Measurements from ENCODE around the gene RP9. TPM values are rescaled to one million over a fixed set of nuclear protein-coding genes. Genes with fewer than 3 reads are reported as not detected.
"Not testable (repeated sequence)": the region's sequence is repeated elsewhere in the genome, so short reads cannot be mapped to it uniquely, and the experiment has no call there.

The RP9 gene
- total and polyA plus RNA-seq, 2 of the 13 experiments (the other 11 are each of a cell fraction or from before 2014, with no cell fraction given), result 14.2 to 18.6 TPM

GRCh38 chr7:33100770-33101169, 8.4 kb downstream of the RP9 start:
- DNase-seq (ENCODE audit: low spot score), result no peak
- no peak overlapping the region for H3K4me2 ChIP-seq (ENCODE audit: low read depth, low read length)
- BruUV-seq (replicated peaks), result no TSS peak
- POLR2A ChIA-PET, result no interaction called here
- H3K36me3 ChIP-seq (replicated peaks in 1 of 2; ENCODE audit: control insufficient read depth in 1 of 2, insufficient read depth in 2 of 2, low read length in 2 of 2), result peaks cover 26 to 74% of the 10 kb centered on the region in 2 experiments
- intact Hi-C loops (cut with micrococcal nuclease; ENCODE audit: unreplicated experiment), result no loop called here
- peaks cover 20% of the 10 kb centered on the region for H3K79me2 ChIP-seq (ENCODE audit: insufficient read depth, low read length)
- FAIRE-seq, result no peak
- H2AFZ ChIP-seq (ENCODE audit: low read length), result no peak overlapping the region
- H3K4me3 ChIP-seq (replicated peaks in 1 of 3; ENCODE audit: insufficient read depth in 1 of 3, low read depth in 2 of 3, low read length in 3 of 3), result no peak overlapping the region
- TF ChIP-seq MTF2 (CRISPR knock-in tag; IDR thresholded peaks at IDR 0.05; ENCODE audit: borderline replicate concordance), result no peak
- TF ChIP-seq SSRP1 (CRISPR knock-in tag; IDR thresholded peaks at IDR 0.05), result no peak
- no peak for TF ChIP-seq ZFY (CRISPR knock-in tag; IDR thresholded peaks at IDR 0.05)
- 0 out of 2 replicates have a peak, but pooled peaks cover 9% of the 10 kb centered on the region for H3K4me1 ChIP-seq (ENCODE audit: insufficient read depth, low read length)
- CTCF ChIA-PET (ENCODE audit: low intra/inter-chr PET ratio, low total read pairs), result no interaction called here
- H3K9me3 ChIP-seq (ENCODE audit: low read length), result no peaks in the 10 kb centered on the region
- H4K20me1 ChIP-seq (ENCODE audit: insufficient read depth, low read length), result 0 out of 2 replicates have a peak, but pooled peaks cover 3% of the 10 kb centered on the region
- no peaks in the 10 kb centered on the region for H3K27me3 ChIP-seq (ENCODE audit: control insufficient read depth in 1 of 2, insufficient read depth in 2 of 2, low read length in 2 of 2)
- no peak overlapping the region for H3K9ac ChIP-seq (ENCODE audit: insufficient read depth, low read depth, low read length)
- in situ Hi-C loops (cut with HindIII; ENCODE audit: extremely low pct_ligation_motif_present, low pct_unique_long_range_greater_than_20kb), result no loop called here
- ATAC-seq, result no peak
- no peak overlapping the region for H3K27ac ChIP-seq (ENCODE audit: extremely low read length, insufficient read depth, low read length)
- 94% methylated on average over 3 of the region's 3 CpGs for WGBS (ENCODE audit: low lambda C conversion rate)

- peaks cover 7% of the 10 kb centered on the region for H3K79me2 ChIP-seq (ENCODE audit: insufficient read depth, low read length)
- H3K9me3 ChIP-seq (ENCODE audit: low read length), result no peaks in the 10 kb centered on the region
- H4K20me1 ChIP-seq (ENCODE audit: insufficient read depth, low read length), result no peaks in the 10 kb centered on the region
- peaks cover 26 to 80% of the 10 kb centered on the region in 2 experiments for H3K36me3 ChIP-seq (replicated peaks in 1 of 2; ENCODE audit: control insufficient read depth in 1 of 2, insufficient read depth in 2 of 2, low read length in 2 of 2)
- WGBS (ENCODE audit: low lambda C conversion rate), result 82% methylated on average over 4 of the region's 4 CpGs
- H3K9ac ChIP-seq (ENCODE audit: insufficient read depth, low read depth, low read length), result no peak overlapping the region
- ATAC-seq (no peak), FAIRE-seq (no peak), DNase-seq (ENCODE audit: low spot score) (no peak)
- no peak overlapping the region for H2AFZ ChIP-seq (ENCODE audit: low read length)
- no peak for TF ChIP-seq FOXJ3 (CRISPR knock-in tag; IDR thresholded peaks at IDR 0.05; ENCODE audit: borderline replicate concordance)
- in situ Hi-C loops (cut with HindIII; ENCODE audit: extremely low pct_ligation_motif_present, low pct_unique_long_range_greater_than_20kb), result no loop called here
- no TSS peak for BruUV-seq (replicated peaks)
- H3K4me3 ChIP-seq (replicated peaks in 1 of 3; ENCODE audit: insufficient read depth in 1 of 3, low read depth in 2 of 3, low read length in 3 of 3), result no peak overlapping the region
- H3K4me2 ChIP-seq (ENCODE audit: low read depth, low read length), result no peak overlapping the region
- ChIA-PET POLR2A (no interaction called here), CTCF (ENCODE audit: low intra/inter-chr PET ratio, low total read pairs) (no interaction called here)
- intact Hi-C loops (cut with micrococcal nuclease; ENCODE audit: unreplicated experiment), result no loop called here
- no peaks in the 10 kb centered on the region for H3K4me1 ChIP-seq (ENCODE audit: insufficient read depth, low read length)
- no peaks in the 10 kb centered on the region for H3K27me3 ChIP-seq (ENCODE audit: control insufficient read depth in 1 of 2, insufficient read depth in 2 of 2, low read length in 2 of 2)
- H3K27ac ChIP-seq (ENCODE audit: extremely low read length, insufficient read depth, low read length), result no peak overlapping the region
Measured at GRCh38 chr7:33099154-33099940, 9.9 kb downstream of the RP9 start.

- BruUV-seq (replicated peaks); H3K27ac ChIP-seq (ENCODE audit: extremely low read length, insufficient read depth, low read length); intact Hi-C loops (cut with micrococcal nuclease; ENCODE audit: unreplicated experiment); H3K9me3 ChIP-seq (ENCODE audit: low read length); POLR2A ChIA-PET; DNase-seq (ENCODE audit: low spot score); H4K20me1 ChIP-seq (ENCODE audit: insufficient read depth, low read length); H3K4me2 ChIP-seq (ENCODE audit: low read depth, low read length); in situ Hi-C loops (cut with HindIII; ENCODE audit: extremely low pct_ligation_motif_present, low pct_unique_long_range_greater_than_20kb); H3K9ac ChIP-seq (ENCODE audit: insufficient read depth, low read depth, low read length); H3K27me3 ChIP-seq (ENCODE audit: control insufficient read depth in 1 of 2, insufficient read depth in 2 of 2, low read length in 2 of 2); CTCF ChIA-PET (ENCODE audit: low intra/inter-chr PET ratio, low total read pairs); H3K79me2 ChIP-seq (ENCODE audit: insufficient read depth, low read length); H3K4me1 ChIP-seq (ENCODE audit: insufficient read depth, low read length); H3K4me3 ChIP-seq (replicated peaks in 1 of 3; ENCODE audit: insufficient read depth in 1 of 3, low read depth in 2 of 3, low read length in 3 of 3); H2AFZ ChIP-seq (ENCODE audit: low read length): not testable (repeated sequence)
- 81% methylated on average over 3 of the region's 6 CpGs for WGBS (ENCODE audit: low lambda C conversion rate)
- H3K36me3 ChIP-seq (replicated peaks in 1 of 2; ENCODE audit: control insufficient read depth in 1 of 2, insufficient read depth in 2 of 2, low read length in 2 of 2), result peaks cover 12 to 50% of the 10 kb centered on the region in 2 experiments
- FAIRE-seq, result peak; percentile 12
- ATAC-seq, result peak; percentile 41
Measured at GRCh38 chr7:33094745-33095275, 14.4 kb downstream of the RP9 start.
